GM12801 (cell line): ENCODE results near the gene STON2.

Source experiments
- TF ChIP-seq, protein P1 (sequence below): IDR thresholded peaks from one replicate; pipeline ENCODE4 v1.5.1; 2011; ENCODE audit warnings: control low read depth; ENCODE audit not compliant: insufficient read length; ENCODE audit errors: extremely low read depth

STON2 gene

DNA sequence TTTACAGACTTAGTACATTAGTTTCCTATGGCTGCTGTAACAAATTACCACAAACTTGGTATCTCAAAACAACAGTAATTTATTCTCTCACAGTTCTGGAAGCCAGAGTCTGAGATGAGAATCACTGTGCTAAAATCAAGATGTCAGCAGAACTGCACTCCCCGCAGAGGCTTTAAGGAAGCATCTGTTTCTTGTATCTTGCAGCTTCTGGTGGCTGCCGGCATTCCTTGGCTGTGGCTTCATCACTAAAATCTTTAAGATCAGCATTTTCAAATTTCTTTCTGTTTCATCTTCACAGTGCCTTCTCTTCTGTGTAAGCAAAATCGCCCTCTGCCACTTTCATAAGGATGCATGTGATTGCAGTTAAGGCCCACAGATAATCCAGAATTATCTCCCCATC, 9.4 kb downstream of the STON2 start:
- TF ChIP-seq, protein P1, sequence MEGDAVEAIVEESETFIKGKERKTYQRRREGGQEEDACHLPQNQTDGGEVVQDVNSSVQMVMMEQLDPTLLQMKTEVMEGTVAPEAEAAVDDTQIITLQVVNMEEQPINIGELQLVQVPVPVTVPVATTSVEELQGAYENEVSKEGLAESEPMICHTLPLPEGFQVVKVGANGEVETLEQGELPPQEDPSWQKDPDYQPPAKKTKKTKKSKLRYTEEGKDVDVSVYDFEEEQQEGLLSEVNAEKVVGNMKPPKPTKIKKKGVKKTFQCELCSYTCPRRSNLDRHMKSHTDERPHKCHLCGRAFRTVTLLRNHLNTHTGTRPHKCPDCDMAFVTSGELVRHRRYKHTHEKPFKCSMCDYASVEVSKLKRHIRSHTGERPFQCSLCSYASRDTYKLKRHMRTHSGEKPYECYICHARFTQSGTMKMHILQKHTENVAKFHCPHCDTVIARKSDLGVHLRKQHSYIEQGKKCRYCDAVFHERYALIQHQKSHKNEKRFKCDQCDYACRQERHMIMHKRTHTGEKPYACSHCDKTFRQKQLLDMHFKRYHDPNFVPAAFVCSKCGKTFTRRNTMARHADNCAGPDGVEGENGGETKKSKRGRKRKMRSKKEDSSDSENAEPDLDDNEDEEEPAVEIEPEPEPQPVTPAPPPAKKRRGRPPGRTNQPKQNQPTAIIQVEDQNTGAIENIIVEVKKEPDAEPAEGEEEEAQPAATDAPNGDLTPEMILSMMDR = no peak

DNA sequence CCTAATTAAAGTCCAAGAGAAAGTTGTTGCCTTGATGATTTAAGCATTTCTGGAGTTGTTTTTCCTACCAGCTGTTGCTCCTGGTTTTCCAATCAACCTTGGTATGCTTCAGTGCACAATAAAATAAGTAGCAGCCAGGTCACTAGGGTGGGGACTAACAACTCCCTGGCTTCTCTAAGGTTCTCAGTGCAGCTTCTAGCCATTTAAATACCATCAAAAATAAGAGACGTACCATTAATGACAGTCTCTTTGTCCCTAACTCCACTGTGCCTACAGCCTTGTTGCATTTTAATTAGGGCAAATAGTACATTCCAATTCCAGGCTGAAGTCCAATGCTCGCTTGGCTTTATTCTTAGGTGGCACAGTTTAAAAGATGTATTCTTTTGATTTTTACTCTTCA, 11.8 kb downstream of the STON2 start:
- TF ChIP-seq, protein P1 = no peak

DNA sequence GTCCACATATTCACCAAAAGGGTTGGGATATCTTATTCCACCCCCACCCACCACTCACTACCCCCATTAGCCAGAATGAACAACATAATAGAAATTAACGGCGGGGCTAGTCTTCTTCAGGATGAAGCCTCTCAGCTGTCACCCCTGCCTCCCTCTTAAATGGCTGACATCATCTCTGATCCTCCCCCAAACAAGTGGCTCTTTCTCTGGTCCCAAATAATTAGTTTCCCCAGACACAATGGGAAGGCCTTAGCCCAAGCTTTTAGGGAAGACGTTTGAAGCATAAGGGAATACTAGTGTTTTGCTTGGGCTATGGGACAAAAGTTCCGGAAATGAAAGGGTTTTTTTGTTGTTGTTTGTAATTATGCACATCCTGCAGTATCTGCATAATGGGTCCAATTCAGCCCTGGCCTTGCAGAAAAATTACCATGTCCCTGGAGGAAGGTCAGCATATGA, 13.8 kb downstream of the STON2 start:
- TF ChIP-seq, protein P1 = no peak

DNA sequence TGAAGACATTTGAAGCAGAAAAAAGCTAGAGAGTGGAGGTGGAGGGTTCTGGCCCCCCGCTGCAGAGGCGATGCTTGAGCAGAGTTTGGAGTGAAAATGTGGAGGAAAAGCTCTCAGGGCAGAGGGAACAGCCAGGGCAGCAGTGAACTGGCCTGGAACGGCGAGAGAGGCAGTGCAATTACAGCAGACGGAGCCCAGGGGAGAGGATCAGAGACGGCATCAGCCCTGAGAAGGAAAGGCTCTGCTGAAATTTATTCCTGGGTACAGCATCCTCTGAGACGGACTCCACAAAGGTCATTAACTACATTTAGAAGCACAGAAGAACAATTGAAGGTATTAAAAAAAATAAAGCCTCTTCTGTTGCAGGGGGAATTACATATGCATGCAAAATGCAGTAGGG, 14.2 kb downstream of the STON2 start:
- TF ChIP-seq, protein P1 = no peak

DNA sequence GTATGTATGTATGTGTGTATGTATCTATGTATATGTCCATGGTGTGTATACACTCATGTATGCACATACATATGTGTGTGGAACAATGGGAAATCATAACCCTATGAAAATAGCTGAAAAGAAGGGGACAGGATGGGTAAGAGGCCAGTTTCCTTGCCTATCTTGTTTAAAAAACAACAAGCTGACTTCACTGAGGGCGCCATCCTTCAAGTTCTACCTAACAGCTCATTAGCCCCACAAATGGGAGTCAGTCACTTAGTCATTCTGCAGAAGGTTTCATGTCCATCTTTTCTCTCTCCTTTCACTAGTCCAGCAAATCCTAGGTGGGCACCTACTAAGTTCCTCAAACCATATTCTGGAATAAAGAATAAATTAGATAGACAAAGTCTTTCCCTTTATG, 14.7 kb downstream of the STON2 start:
- TF ChIP-seq, protein P1 = no peak

DNA sequence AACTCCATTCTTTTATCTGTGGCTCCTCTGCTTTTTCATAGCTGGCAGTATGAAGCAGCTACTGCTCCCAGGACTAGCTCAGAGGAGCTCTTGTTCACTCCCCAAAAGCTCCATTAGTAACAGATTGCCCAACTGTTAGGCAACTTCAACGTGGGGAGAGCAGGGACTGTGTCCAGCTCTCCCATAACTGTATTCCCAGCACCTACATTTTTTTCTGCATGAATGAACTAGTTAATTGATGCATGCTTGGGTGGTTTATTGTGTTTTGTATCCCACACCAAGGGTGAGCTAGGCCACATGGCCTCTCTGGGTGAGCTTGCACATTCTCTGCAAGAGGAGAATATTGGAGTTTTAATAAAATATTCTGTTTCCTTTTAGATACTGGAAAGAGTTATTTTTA, 15.2 kb downstream of the STON2 start:
- TF ChIP-seq, protein P1 = no peak

DNA sequence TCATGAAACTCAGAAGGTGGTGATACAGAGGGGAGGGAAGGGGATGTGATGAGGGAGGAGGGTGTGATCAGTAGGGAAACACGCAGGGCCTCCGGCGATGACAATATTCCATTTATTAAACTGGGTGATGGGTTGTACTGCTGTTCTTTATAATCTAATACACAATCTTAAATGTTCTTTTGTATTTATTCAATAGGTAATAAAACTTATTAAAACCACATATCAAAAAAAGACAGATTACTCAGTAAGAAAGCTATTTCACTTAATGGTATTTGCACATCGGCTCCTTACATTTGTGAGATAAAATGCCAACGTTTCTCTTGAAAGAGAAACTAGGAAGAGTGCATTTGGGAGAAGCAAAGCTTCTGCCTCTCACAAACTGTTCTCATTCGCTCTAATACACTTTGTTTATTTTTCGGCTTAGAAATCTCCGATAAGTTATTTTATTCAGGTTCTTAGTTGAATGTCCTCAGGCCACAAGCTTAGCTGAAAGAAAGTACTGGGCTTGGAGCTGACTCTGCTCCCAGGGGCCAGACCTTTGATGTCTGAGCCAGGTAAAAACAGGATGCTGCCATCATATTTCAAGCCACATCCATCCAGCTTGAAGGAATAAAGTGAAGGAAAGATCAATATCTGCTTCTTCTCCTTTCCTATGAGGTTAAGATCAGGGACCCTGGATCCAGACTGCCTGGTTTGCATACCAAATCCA, 17.5 kb downstream of the STON2 start:
- TF ChIP-seq, protein P1 = no peak

DNA sequence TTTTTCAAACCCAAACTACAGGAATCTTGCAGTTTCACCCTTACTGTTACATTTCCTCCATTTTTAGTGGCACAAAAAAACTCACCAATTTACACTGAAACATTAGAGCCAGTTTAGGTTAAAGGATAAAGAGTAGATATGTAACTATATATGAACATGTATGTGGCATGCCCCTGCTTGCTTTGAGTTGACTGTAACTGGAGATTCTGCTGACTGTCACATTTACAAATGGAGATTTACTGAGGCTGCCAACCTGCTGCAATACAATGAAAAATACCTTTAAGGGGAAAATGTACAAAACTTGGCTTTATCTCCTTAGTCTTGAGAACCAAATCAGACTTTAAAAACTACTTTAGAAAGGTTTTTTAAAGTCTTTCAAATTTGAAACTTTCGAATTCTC, 28.3 kb downstream of the STON2 start:
- TF ChIP-seq, protein P1 = no peak
